ENCODE measurements around the gene UQCC2.
A peak's percentile ranks its signal among the peaks of the same experiment; 100 is the strongest.

UQCC2 gene

DNA sequence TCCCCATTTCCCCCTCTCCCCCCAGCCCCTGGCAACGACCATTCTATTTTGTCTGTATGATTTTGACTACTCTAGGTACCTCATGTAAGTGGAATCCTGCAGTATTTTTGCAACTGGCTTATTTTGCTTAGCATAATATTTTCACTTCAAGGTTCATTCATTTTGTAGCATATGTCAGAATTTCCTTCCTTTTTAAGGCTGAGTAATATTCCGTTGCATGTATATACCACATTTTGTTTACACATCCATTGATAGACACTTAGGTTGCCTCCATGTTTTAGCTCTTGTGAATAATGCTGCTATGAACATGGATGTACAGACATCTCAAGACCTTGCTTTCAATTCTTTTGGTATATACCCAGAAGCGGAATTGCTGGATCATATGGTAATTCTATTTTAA lies 1.4 kb upstream of the UQCC2 start:
- H3K4me1 Mint-ChIP-seq = peaks cover 20% of the 10 kb centered on the region
- DNase-seq (ENCODE audit: low spot score in 2 of 2) (no peak), ATAC-seq (ENCODE audit: low read depth) (no peak)
- peak overlapping the region; percentile 18 for H3K4me3 Mint-ChIP-seq
- H3K27me3 Mint-ChIP-seq = no peaks in the 10 kb centered on the region
- H3K27ac Mint-ChIP-seq = no peak overlapping the region
- peaks cover 6% of the 10 kb centered on the region for H3K36me3 Mint-ChIP-seq
- H3K9me3 Mint-ChIP-seq = no peaks in the 10 kb centered on the region

DNA sequence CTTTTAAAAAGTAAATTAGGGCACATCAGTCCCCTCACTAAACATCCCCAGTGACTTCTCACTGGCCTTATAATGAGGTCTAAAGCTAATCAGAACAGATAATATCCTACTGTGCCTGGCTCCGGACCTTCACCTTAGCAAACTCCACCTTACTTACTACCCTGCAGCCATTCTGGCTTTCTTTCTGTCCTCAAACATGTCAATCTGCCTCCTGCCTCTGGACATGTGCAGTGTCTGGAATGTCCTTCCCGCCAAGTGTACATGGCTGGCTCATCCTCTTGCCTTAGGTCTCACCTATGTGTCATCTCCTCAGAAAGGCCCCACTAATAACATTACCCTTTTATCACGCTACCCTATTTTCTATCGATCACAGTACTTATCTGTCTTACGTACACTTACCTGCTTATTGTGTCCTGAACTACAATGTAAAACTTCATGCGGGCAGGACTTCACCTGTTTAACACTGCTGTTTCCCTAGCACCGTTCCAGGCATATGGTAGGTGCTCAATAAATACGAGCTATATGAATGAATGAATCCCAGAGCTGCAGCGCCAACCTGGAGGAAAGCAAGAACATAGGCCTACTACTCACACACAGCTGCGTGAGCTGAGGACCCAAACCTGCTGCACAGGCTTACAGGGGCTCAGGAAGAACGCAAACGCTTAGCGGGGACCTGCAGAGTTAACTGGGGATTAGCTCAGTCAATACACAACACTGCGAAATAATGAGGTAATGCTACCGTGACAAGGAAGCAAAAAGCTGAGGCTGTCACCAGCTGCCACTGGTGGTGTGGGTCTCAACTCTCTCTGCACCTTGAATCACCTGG lies 991 bp downstream of the UQCC2 start:
- no peak for DNase-seq (ENCODE audit: low spot score in 2 of 2)

DNA sequence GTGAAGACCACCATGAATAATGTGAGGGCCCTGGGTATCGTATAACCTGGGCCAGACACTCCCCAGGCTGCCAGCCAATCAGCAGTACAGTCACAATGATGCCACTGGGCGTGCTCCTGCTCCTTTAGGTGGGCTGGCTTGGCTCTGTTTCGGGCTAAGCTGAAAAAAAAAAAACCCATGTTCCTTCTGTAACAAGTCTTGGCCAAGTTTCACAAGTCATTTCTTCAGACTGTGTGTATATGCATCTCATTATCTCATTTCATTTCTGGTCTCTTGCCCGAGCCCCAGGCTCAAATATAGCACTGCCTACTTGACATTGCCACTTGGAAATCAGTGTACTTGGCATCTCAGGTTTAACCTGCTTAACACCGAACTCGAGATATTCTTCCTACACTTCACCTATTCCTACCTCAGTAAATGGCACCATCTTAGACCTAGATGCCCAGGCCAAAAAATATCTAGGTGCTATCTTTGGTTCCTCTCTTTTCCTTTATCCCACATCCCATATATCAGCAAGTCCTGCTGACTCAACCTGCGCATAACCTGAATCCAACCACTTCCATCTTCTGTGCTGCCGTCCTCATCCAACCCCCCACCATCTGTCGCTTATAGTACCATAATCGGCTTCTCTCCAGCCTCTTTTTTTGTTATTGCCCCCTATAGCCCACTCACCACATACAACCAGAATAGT lies 1.8 kb downstream of the UQCC2 start:
- Mint-ChIP-seq H3K36me3 (peaks cover 12% of the 10 kb centered on the region), H3K27ac (no peak overlapping the region), H3K4me3 (no peak overlapping the region), H3K4me1 (peaks cover 24% of the 10 kb centered on the region), H3K9me3 (no peaks in the 10 kb centered on the region), H3K27me3 (no peaks in the 10 kb centered on the region)
- DNase-seq (ENCODE audit: low spot score in 2 of 2) = no peak
- no peak for ATAC-seq (ENCODE audit: low read depth)

More for the DNA sequence above, 991 bp downstream of the UQCC2 start:
- Mint-ChIP-seq H3K9me3 (no peaks in the 10 kb centered on the region), H3K36me3 (peaks cover 12% of the 10 kb centered on the region), H3K4me3 (peak overlapping the region; percentile 99), H3K4me1 (peaks cover 23% of the 10 kb centered on the region), H3K27ac (peak overlapping the region; percentile 98), H3K27me3 (no peaks in the 10 kb centered on the region)
- no peak for ATAC-seq (ENCODE audit: low read depth)

DNA sequence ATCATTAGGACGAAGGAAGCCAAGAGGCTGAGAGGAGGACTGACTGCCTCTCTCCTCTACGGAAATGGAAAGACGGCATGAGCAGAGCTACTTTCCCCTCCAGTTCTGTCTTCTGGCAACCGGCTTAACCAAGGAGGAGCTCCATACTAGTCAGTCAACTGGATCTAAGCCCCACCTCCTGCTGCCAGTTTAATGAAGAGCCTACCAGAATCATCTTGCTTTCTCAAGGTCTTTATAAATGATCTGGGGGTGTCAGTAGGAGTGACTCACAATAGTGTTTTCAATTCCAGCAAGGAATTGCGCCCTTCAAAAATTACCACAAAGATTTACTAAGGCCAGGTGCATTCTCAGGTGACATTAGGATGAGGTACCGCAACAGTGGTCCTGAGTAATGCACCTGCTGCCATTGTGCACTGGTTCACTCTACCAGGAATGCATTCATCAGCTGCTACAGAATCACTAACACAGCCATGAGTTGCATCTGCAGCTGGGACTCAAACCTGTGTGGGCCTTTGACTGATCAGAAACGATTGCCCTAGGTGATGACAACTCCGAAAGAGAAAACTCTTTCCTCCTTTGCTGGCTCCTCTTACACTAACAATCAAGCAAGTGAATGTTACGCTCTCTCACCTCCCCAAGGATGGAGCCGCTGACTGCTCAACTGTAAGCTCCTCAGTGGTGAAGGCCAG lies 2.8 kb downstream of the UQCC2 start:
- no peaks in the 10 kb centered on the region for H3K9me3 Mint-ChIP-seq
- H3K27me3 Mint-ChIP-seq = no peaks in the 10 kb centered on the region
- DNase-seq (ENCODE audit: low spot score in 2 of 2) = no peak
- no peak overlapping the region for H3K4me3 Mint-ChIP-seq
- peaks cover 12% of the 10 kb centered on the region for H3K36me3 Mint-ChIP-seq
- no peak for ATAC-seq (ENCODE audit: low read depth)
- peaks cover 27% of the 10 kb centered on the region for H3K4me1 Mint-ChIP-seq
- no peak overlapping the region for H3K27ac Mint-ChIP-seq

DNA sequence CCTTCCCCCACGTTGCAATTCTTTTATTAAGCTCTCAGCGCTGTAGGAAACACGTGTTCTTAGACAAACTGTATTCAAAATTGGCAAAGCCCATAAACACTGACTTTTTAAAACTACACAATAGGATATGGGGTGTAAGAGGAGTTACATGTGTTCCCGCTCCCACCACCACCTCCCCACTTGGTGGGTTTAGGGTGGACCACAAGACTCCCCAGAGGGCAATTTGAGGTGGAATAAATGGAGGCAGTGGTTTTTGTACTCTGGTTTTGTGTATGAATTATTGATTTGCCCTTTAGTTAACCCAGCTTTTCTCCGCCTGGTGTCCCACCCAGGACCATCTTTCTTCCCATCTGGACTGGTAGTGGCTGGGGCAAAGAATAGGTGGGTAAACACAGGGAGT lies 3.7 kb downstream of the UQCC2 start:
- DNase-seq (ENCODE audit: low spot score in 2 of 2) = no peak
- H3K27ac Mint-ChIP-seq = no peak overlapping the region
- no peak overlapping the region for H3K4me3 Mint-ChIP-seq
- H3K9me3 Mint-ChIP-seq = no peaks in the 10 kb centered on the region
- peaks cover 27% of the 10 kb centered on the region for H3K4me1 Mint-ChIP-seq
- no peaks in the 10 kb centered on the region for H3K27me3 Mint-ChIP-seq
- ATAC-seq (ENCODE audit: low read depth) = no peak
- H3K36me3 Mint-ChIP-seq = peaks cover 14% of the 10 kb centered on the region

DNA sequence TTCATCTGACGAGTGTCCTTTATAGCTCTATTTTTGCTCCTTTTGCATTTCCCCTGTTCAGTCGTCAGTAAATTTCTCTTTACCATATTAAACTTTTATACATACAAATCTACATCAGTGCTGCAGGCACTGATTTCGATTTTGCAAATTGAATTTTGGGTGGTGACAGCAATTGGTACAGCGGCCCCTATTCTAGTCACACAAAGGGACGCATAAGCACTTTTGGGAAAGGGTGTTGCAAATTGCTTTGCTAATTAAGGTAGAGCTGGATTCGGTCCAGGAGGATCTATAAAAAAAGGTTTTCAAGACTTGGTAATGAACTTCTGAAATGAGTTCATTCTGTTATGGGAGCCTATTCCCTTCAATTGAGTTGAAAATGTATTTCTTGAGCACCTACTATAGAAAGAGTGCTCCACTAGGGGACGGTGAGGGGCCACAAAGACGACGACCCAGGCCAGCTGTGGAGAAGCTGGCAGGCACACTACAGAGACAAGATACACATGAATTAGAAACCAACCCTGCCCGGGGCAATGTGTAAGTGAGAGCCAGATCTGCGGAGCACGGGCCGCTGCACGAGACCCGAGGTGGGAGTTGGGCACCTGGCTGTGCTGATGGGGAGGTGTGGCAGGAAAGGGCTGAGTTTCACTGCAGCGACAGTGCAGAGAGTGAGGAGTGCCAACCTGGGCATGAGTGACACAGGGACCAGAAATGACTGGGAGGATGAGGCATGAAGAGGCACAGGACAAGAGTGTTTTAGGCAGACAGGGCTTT lies 5.4 kb downstream of the UQCC2 start:
- no peaks in the 10 kb centered on the region for H3K27me3 Mint-ChIP-seq
- H3K4me3 Mint-ChIP-seq = no peak overlapping the region
- H3K9me3 Mint-ChIP-seq = no peaks in the 10 kb centered on the region
- ATAC-seq (ENCODE audit: low read depth) (no peak), DNase-seq (ENCODE audit: low spot score in 2 of 2) (no peak)
- no peak overlapping the region for H3K27ac Mint-ChIP-seq
- H3K36me3 Mint-ChIP-seq = peaks cover 14% of the 10 kb centered on the region
- H3K4me1 Mint-ChIP-seq = peaks cover 27% of the 10 kb centered on the region

DNA sequence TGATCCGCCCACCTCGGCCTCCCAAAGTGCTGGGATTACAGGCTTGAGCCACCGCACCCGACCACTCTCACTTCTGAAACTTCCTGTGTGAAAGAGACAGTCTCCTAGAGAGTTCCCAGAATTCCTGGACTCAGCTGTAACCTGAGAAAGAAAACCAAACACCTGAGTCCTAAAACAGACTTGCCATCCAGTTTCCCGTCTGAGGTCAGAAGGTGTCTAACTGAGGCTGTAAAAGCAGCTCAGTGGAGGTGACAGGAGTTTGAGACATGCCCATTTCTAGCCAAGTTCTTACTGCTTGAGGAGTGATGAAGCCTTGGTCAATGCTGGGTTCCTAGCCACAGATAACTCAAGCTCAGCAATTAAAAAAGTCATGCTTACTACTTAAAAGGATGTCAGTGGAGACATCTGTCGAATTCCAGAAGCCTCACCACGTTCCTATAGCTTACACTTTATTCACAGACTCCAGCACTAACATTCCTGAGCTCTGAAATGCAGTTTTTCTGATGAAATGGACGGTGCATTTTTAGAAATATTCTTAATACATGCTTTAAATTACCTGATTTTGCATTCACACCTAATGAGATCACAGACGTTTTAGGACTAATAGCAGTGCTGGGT lies 6.1 kb downstream of the UQCC2 start:
- H3K4me1 Mint-ChIP-seq = peaks cover 26% of the 10 kb centered on the region
- H3K27ac Mint-ChIP-seq = no peak overlapping the region
- no peak overlapping the region for H3K4me3 Mint-ChIP-seq
- H3K36me3 Mint-ChIP-seq = peaks cover 14% of the 10 kb centered on the region
- ATAC-seq (ENCODE audit: low read depth) (no peak), DNase-seq (ENCODE audit: low spot score in 2 of 2) (no peak)
- H3K27me3 Mint-ChIP-seq = no peaks in the 10 kb centered on the region
- no peaks in the 10 kb centered on the region for H3K9me3 Mint-ChIP-seq

DNA sequence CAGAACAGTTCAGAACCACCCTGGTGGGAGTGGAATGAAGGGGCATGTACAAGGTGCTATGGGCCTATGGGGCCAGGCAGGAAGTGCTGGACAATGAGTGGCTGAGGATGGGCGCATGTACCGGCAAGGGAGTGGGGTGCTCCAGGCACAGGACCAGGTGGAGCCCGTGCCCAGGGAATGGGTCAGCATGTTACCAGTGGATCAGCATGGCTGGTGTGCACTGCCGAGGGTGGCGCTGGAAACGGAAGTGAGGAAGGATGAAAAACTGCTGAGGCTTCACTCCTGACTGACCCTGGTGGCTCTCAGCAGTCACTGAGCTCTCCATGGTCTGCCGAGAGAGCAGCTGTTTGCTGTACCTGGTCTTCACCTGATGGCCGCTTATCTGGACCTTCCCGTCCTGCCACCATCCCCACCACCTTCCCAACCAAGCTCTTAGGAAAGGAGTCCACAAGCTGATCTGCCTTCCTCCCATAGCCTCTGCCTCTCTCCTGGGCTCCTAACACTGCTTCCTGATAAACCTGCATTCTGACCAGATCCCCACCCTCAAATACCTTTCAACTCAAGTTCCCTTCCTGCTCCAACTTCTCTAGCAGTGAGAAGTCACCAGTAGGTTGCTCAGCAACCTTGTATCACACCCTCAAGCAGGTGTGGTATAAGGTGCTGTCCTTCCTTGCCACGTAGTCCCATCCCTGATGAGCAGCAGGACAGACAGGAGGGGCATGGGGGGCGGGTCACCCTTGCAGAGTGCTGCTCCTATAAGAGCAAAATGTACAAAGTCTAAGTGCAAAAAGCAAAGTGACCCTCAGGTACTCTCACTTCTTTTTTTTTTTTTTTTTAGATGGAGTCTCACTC lies 7.1 kb downstream of the UQCC2 start:
- DNase-seq (ENCODE audit: low spot score in 2 of 2) = no peak
- no peaks in the 10 kb centered on the region for H3K27me3 Mint-ChIP-seq
- no peaks in the 10 kb centered on the region for H3K9me3 Mint-ChIP-seq
- no peak for ATAC-seq (ENCODE audit: low read depth)
- peaks cover 25% of the 10 kb centered on the region for H3K4me1 Mint-ChIP-seq
- H3K27ac Mint-ChIP-seq = no peak overlapping the region
- no peak overlapping the region for H3K4me3 Mint-ChIP-seq
- H3K36me3 Mint-ChIP-seq = peaks cover 14% of the 10 kb centered on the region

DNA sequence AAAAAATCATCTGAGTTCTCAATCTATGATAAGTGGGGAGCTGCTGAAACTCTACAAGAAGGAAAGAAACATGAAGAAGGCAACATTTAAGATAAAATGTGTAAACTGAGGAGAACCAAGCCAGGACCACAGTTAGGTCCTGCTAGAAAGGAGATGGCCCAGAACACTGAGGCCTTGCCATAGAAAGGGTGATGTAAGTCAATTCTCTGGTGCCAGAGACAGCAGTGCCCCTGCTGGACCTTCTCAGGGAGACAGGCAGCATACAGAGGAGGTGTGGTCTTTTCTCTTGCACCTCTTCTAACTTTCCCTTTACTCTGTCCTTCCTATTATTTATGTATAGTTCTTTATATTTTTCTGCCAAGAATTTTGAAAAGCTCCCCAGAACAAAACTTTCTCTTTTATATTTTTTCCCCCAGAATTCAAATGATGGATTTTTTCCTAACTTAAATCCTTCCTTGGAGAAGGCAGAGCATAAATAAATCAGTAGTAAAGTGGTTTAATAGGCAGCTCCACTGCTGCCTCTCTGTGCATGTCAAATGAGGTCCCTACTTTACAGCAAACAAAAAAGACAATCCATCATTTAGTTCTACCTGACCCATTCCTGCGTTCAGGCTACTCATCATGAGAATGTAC lies 9.0 kb downstream of the UQCC2 start:
- no peak overlapping the region for H3K4me3 Mint-ChIP-seq
- H3K27ac Mint-ChIP-seq = no peak overlapping the region
- H3K27me3 Mint-ChIP-seq = no peaks in the 10 kb centered on the region
- H3K9me3 Mint-ChIP-seq = no peaks in the 10 kb centered on the region
- H3K4me1 Mint-ChIP-seq = peaks cover 29% of the 10 kb centered on the region
- DNase-seq (ENCODE audit: low spot score in 2 of 2) = no peak
- peak; percentile 62 for ATAC-seq (ENCODE audit: low read depth)
- peaks cover 5% of the 10 kb centered on the region for H3K36me3 Mint-ChIP-seq

DNA sequence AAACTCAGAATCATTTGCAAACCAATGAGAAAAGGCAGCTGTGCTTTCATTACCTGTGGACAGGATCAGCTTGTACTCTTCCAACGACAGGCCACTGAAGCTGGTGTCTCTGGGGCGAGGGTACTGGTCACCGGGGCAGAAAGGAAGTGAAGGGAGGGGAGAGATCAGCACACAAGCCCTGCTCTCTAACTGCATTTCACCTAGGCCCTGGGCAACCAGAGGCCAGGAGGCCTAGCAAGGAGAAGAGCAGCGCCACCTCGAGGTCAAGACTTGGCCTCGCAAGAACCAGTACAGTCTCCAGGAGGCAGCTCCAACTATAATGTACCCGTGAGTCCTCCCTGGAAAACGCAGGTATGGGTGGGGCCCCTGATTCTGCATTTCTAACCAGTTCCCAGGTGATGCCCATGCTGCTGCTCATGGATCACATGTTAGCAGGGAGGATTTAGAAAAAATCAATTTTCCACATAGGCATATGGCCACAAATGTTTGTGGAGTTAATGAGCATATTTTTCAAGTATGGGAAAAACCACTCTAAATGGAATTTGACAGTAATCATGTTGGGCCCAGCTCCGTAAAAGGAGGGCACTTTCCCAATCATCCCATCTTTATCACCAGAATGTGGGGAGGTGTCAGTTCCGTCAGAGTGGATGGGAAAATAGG lies 11.0 kb downstream of the UQCC2 start:
- Mint-ChIP-seq H3K4me1 (peaks cover 46% of the 10 kb centered on the region), H3K4me3 (peak overlapping the region; percentile 53), H3K36me3 (peaks cover 2% of the 10 kb centered on the region), H3K9me3 (no peaks in the 10 kb centered on the region), H3K27ac (peak overlapping the region; percentile 63), H3K27me3 (no peaks in the 10 kb centered on the region)
- DNase-seq (ENCODE audit: low spot score in 2 of 2) (peak; percentile 71 to 76), ATAC-seq (ENCODE audit: low read depth) (peak; percentile 66)

DNA sequence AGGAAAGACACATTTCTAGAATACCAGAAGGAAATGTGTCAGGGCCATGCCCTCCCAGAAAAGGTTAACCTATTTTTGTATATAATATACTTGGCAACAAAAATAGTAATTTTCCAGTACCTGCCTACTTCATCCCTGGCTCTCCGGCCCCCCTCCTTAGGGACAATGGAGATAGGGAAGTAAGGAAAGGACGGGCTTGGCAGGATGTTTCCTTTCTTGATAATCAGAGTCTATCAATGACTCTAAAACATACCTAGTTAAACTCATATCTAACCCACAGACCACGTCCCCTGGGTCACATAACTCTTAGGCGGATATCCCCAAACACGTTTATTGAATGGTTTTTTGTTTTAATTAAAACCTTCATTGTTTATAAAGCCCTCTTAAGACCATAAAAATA lies 11.8 kb downstream of the UQCC2 start:
- H3K27ac Mint-ChIP-seq = peak overlapping the region; percentile 53
- no peaks in the 10 kb centered on the region for H3K9me3 Mint-ChIP-seq
- no peak for DNase-seq (ENCODE audit: low spot score in 2 of 2)
- no peak for ATAC-seq (ENCODE audit: low read depth)
- H3K36me3 Mint-ChIP-seq = peaks cover 2% of the 10 kb centered on the region
- peaks cover 46% of the 10 kb centered on the region for H3K4me1 Mint-ChIP-seq
- no peaks in the 10 kb centered on the region for H3K27me3 Mint-ChIP-seq
- H3K4me3 Mint-ChIP-seq = no peak overlapping the region

DNA sequence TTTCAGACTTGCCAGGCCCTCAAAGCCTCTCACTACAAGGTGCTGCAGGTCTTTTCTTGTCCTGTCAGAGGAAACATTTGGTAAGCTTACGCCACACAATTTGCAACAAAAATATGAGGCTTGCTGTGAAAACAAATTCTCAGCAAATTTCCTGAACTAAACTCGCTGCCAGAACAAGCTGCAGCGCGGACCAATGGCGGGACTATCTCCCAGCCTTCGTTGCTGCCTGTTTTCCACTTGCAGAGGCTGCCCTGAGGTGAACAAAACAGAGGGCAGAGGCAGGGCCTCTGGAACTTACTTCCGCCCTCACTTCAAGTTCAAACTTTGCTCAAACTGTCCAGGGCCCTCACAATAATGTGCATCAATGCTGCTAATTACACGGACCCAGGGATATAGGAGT lies 12.4 kb downstream of the UQCC2 start:
- Mint-ChIP-seq H3K4me1 (peaks cover 42% of the 10 kb centered on the region), H3K27ac (peak overlapping the region; percentile 53)

More for the DNA sequence above, 12.4 kb downstream of the UQCC2 start:
- Mint-ChIP-seq H3K27me3 (no peaks in the 10 kb centered on the region), H3K36me3 (peaks cover 2% of the 10 kb centered on the region), H3K4me3 (peak overlapping the region; percentile 34), H3K9me3 (no peaks in the 10 kb centered on the region)
- no peak for DNase-seq (ENCODE audit: low spot score in 2 of 2)
- no peak for ATAC-seq (ENCODE audit: low read depth)
